ENCODE results near the gene IRF4. TPM values are rescaled to one million over a fixed set of nuclear protein-coding genes. Genes with fewer than 3 reads are reported as not detected.

Gene IRF4
- total RNA-seq, 1 experiment from 2014 or later: 0.72 TPM

DNA sequence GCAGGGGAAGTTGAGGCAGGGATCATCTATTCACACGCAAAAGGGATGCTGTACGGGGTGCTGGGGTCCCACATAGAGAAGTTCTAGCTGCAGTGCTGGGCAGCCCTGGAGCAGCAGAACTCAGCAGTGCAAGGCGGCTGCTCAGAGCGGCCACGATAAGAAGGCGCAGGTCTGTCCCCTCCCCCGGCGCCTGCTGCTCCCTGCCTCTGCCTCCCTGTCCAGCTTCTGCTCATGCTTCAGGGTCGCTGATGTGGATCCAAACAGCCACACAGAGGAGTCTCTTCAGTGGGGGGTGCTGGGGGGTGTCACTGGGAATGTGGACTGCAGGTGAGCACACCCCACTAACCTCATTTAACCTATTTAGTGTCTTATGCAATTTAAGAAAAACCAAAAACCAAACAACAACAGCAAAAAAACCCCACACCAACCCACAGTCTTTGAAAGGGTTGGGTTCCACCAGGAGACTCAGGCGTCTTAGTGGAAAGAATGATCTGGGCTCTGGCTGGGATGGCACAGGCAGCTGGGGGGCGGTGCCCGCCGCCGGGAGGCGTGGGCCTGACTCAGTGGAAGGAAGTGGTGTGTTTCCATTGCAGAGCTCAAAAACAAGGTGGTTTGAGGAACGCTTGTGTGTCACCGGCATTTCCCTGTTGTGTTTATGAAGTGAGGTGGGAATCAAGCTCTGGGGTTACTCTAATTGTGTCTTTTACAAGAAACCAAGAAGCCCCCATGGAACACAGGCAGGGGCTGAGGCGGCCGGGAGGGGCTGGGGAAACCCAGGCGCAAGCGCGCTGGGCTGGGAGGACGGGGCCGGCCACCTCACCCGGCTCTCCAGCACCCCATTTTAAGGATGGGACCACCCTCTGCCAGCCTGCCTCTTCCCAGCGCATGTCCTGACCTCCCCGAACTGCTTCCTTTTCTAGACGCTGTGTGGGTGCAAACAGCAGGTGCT lies 55.1 kb downstream of the IRF4 start:
- no peaks in the 10 kb centered on the region for H3K27me3 ChIP-seq (ENCODE audit: control insufficient read depth, insufficient read depth, low read length)
- CTCF ChIA-PET: no interaction called here
- no peaks in the 10 kb centered on the region for H3K4me1 ChIP-seq (ENCODE audit: control insufficient read depth, insufficient read depth, low read length)
- POLR2A ChIA-PET: no interaction called here
- intact Hi-C loops (cut with micrococcal nuclease; ENCODE audit: unreplicated experiment) (no loop called here), in situ Hi-C loops (cut with HindIII; ENCODE audit: low pct_unique_long_range_greater_than_20kb, low sequenced_read_pairs) (no loop called here)
- H3K4me3 ChIP-seq (ENCODE audit: low read depth in 2 of 2, low read length in 2 of 2): no peak overlapping the region
- no peak overlapping the region for H3K27ac ChIP-seq (ENCODE audit: low read length)
- no TSS peak for BruUV-seq (replicated peaks)
- H3K9me3 ChIP-seq (ENCODE audit: control insufficient read depth, insufficient read depth, low read depth, low read length): no peaks in the 10 kb centered on the region
- no peak for ATAC-seq
- no peak for DNase-seq (ENCODE audit: low read depth, low spot score)
- no peaks in the 10 kb centered on the region for H3K36me3 ChIP-seq (ENCODE audit: control insufficient read depth, insufficient read depth, low read length)
- TF ChIP-seq, protein P1, sequence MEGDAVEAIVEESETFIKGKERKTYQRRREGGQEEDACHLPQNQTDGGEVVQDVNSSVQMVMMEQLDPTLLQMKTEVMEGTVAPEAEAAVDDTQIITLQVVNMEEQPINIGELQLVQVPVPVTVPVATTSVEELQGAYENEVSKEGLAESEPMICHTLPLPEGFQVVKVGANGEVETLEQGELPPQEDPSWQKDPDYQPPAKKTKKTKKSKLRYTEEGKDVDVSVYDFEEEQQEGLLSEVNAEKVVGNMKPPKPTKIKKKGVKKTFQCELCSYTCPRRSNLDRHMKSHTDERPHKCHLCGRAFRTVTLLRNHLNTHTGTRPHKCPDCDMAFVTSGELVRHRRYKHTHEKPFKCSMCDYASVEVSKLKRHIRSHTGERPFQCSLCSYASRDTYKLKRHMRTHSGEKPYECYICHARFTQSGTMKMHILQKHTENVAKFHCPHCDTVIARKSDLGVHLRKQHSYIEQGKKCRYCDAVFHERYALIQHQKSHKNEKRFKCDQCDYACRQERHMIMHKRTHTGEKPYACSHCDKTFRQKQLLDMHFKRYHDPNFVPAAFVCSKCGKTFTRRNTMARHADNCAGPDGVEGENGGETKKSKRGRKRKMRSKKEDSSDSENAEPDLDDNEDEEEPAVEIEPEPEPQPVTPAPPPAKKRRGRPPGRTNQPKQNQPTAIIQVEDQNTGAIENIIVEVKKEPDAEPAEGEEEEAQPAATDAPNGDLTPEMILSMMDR (IDR thresholded peaks at IDR 0.05): no peak
- TF ChIP-seq REST (IDR thresholded peaks at IDR 0.05; ENCODE audit: insufficient read depth in 1 of 2, low read depth in 2 of 2, low read length in 1 of 2): no peak
- no peak for TF ChIP-seq TCF7L2 (IDR thresholded peaks at IDR 0.05; ENCODE audit: low read depth, low read length)
- no peak for TF ChIP-seq POLR2AphosphoS5 (IDR thresholded peaks at IDR 0.05; ENCODE audit: low read depth, low read length)
- no peak for TF ChIP-seq SIN3A (IDR thresholded peaks at IDR 0.05; ENCODE audit: borderline replicate concordance, insufficient read depth, low read depth, low read length)

GRCh38 chr6:447381-448165 lies 56.0 kb downstream of the IRF4 start:
- no peak for ATAC-seq
- Histone ChIP-seq H3K36me3 (ENCODE audit: control insufficient read depth, insufficient read depth, low read length) (no peaks in the 10 kb centered on the region), H3K27ac (ENCODE audit: low read length) (no peak overlapping the region), H3K4me3 (ENCODE audit: low read depth in 2 of 2, low read length in 2 of 2) (no peak overlapping the region), H3K9me3 (ENCODE audit: control insufficient read depth, insufficient read depth, low read depth, low read length) (no peaks in the 10 kb centered on the region), H3K4me1 (ENCODE audit: control insufficient read depth, insufficient read depth, low read length) (no peaks in the 10 kb centered on the region), H3K27me3 (ENCODE audit: control insufficient read depth, insufficient read depth, low read length) (no peaks in the 10 kb centered on the region)
- intact Hi-C loops (cut with micrococcal nuclease; ENCODE audit: unreplicated experiment): no loop called here
- in situ Hi-C loops (cut with HindIII; ENCODE audit: low pct_unique_long_range_greater_than_20kb, low sequenced_read_pairs): no loop called here
- DNase-seq (ENCODE audit: low read depth, low spot score): no peak
- no TSS peak for BruUV-seq (replicated peaks)
- TF ChIP-seq, protein P1 (IDR thresholded peaks at IDR 0.05): no peak
- no peak for TF ChIP-seq SIN3A (IDR thresholded peaks at IDR 0.05; ENCODE audit: borderline replicate concordance, insufficient read depth, low read depth, low read length)
- TF ChIP-seq POLR2AphosphoS5 (IDR thresholded peaks at IDR 0.05; ENCODE audit: low read depth, low read length): no peak
- TF ChIP-seq REST (IDR thresholded peaks at IDR 0.05; ENCODE audit: insufficient read depth in 1 of 2, low read depth in 2 of 2, low read length in 1 of 2): no peak
- TF ChIP-seq TCF7L2 (IDR thresholded peaks at IDR 0.05; ENCODE audit: low read depth, low read length): no peak
- POLR2A ChIA-PET: no interaction called here
- CTCF ChIA-PET: no interaction called here

Data from Panc1 (cell line).